ENCODE measurements around the gene SERPINA4. TPM values are rescaled to one million over a fixed set of nuclear protein-coding genes. Genes with fewer than 3 reads are reported as not detected.

Gene SERPINA4
- total RNA-seq, 1 donor from 2014 or later = not detected

DNA sequence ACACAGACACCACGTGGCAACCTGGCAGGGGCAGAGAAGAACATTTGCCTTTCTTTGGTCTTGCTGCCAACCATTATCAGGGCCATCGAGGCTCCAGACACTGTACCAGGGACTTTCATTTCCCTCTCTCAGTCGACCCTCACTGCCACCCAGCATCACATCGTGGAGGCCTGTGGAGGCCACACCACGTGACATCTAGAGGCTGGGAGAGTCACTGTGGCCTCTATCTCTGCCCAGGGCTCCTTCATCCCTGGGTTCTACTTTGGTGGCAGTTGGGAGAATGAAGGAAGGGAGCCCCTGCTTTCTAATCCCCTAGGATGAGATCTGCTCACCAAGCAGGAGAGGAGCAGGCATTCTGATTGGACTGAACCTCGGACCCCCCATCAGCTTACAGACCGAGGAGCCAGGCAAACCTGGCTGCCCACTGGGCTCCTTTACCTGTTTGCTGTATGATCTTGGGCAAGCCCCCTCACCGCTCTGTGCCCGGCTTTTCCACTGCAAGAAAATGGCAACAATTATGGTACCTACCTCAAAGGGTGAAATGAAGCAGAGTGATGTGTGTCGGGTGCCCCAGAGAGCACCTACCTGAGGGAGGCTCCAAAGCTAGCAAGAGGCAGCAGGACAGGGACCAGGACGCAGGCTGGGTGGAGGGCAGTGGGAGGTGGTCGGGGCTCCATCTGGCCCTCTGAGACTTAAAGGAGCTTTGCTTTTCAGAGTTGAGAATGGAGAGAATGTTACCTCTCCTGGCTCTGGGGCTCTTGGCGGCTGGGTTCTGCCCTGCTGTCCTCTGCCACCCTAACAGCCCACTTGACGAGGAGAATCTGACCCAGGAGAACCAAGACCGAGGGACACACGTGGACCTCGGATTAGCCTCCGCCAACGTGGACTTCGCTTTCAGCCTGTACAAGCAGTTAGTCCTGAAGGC is 52.7 kb downstream of the SERPINA4 start:
- TF ChIP-seq, protein P1, sequence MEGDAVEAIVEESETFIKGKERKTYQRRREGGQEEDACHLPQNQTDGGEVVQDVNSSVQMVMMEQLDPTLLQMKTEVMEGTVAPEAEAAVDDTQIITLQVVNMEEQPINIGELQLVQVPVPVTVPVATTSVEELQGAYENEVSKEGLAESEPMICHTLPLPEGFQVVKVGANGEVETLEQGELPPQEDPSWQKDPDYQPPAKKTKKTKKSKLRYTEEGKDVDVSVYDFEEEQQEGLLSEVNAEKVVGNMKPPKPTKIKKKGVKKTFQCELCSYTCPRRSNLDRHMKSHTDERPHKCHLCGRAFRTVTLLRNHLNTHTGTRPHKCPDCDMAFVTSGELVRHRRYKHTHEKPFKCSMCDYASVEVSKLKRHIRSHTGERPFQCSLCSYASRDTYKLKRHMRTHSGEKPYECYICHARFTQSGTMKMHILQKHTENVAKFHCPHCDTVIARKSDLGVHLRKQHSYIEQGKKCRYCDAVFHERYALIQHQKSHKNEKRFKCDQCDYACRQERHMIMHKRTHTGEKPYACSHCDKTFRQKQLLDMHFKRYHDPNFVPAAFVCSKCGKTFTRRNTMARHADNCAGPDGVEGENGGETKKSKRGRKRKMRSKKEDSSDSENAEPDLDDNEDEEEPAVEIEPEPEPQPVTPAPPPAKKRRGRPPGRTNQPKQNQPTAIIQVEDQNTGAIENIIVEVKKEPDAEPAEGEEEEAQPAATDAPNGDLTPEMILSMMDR (IDR thresholded peaks at IDR 0.05) = no peak
- TF ChIP-seq EZH2 (IDR thresholded peaks at IDR 0.05) = no peak
- no peak for TF ChIP-seq EZH2phosphoT487 (IDR thresholded peaks at IDR 0.05)
- no peaks in the 10 kb centered on the region for H3F3A ChIP-seq (ENCODE audit: low read depth)
- no peaks in the 10 kb centered on the region for H3K36me3 Mint-ChIP-seq
- no peak overlapping the region for H3K4me2 ChIP-seq
- peaks cover 14% of the 10 kb centered on the region for H3K4me1 Mint-ChIP-seq
- no peak overlapping the region for H3K27ac Mint-ChIP-seq
- no peak overlapping the region for H2AFZ ChIP-seq (replicated peaks)
- H3K27ac ChIP-seq = no peak overlapping the region
- no peaks in the 10 kb centered on the region for H3K36me3 ChIP-seq
- H3K4me3 Mint-ChIP-seq = no peak overlapping the region
- H3K9ac ChIP-seq = no peak overlapping the region
- no peaks in the 10 kb centered on the region for H3K79me2 ChIP-seq (ENCODE audit: low read depth)
- no peaks in the 10 kb centered on the region for H3K27me3 ChIP-seq
- H3K9me3 Mint-ChIP-seq = peaks cover 27% of the 10 kb centered on the region
- no peak overlapping the region for H3K4me3 ChIP-seq
- peaks cover 2% of the 10 kb centered on the region for H3K27me3 Mint-ChIP-seq (ENCODE audit: insufficient read depth, low read depth)
- no peaks in the 10 kb centered on the region for H3K9me3 ChIP-seq (ENCODE audit: low read depth)
- no peak for DNase-seq (ENCODE audit: low spot score)
- no peaks in the 10 kb centered on the region for H3K4me1 ChIP-seq
- H4K20me1 ChIP-seq (ENCODE audit: low read depth) = no peaks in the 10 kb centered on the region

DNA sequence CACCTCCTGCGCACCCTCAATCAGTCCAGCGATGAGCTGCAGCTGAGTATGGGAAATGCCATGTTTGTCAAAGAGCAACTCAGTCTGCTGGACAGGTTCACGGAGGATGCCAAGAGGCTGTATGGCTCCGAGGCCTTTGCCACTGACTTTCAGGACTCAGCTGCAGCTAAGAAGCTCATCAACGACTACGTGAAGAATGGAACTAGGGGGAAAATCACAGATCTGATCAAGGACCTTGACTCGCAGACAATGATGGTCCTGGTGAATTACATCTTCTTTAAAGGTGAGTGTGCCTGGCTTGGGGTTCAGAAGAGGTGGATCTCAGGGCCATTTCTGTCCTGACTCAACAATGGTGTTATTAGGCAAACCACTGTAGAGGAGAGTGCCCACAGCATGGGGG is 53.6 kb downstream of the SERPINA4 start:
- H3K4me1 Mint-ChIP-seq = peaks cover 14% of the 10 kb centered on the region

DNA sequence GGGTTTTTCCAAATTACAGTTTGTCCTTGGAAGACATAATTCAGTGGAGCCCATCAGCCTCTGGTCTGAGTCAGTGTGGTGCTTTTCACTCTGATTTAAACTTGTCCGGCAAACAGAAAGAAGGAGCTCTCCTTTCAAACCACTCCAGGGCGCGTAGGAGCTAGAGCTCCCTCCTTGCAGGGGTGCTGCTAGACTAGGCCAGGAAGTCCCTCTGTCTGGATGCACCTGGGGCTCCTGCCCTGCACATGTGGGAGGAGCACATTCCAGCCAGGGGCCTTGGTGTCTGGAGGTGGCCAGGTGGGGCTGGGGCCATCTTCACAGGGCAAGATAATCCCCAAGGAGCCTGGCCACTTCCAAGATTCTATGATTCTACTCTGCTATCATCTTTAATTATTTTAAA is 54.0 kb downstream of the SERPINA4 start:
- Histone ChIP-seq H3K27me3 (no peaks in the 10 kb centered on the region), H3K9me3 (ENCODE audit: low read depth) (no peaks in the 10 kb centered on the region), H3K27ac (no peak overlapping the region), H3K36me3 (no peaks in the 10 kb centered on the region), H3K79me2 (ENCODE audit: low read depth) (no peaks in the 10 kb centered on the region), H3K9ac (no peak overlapping the region), H3K4me1 (no peaks in the 10 kb centered on the region), H4K20me1 (ENCODE audit: low read depth) (no peaks in the 10 kb centered on the region), H3K4me3 (no peak overlapping the region), H3F3A (ENCODE audit: low read depth) (no peaks in the 10 kb centered on the region), H3K4me2 (no peak overlapping the region), H2AFZ (replicated peaks) (no peak overlapping the region)
- H3K27me3 Mint-ChIP-seq (ENCODE audit: insufficient read depth, low read depth) = peaks cover 3% of the 10 kb centered on the region
- no peak for DNase-seq (ENCODE audit: low spot score)
- no peaks in the 10 kb centered on the region for H3K36me3 Mint-ChIP-seq
- peaks cover 14% of the 10 kb centered on the region for H3K4me1 Mint-ChIP-seq
- no peak overlapping the region for H3K4me3 Mint-ChIP-seq
- TF ChIP-seq, protein P1 (IDR thresholded peaks at IDR 0.05) = no peak
- TF ChIP-seq EZH2 (IDR thresholded peaks at IDR 0.05) (no peak), EZH2phosphoT487 (IDR thresholded peaks at IDR 0.05) (no peak)
- no peak overlapping the region for H3K27ac Mint-ChIP-seq
- peaks cover 39% of the 10 kb centered on the region for H3K9me3 Mint-ChIP-seq

More for the DNA sequence above, 53.6 kb downstream of the SERPINA4 start:
- Histone ChIP-seq H3K9me3 (ENCODE audit: low read depth) (no peaks in the 10 kb centered on the region), H3K4me3 (no peak overlapping the region), H3K27me3 (no peaks in the 10 kb centered on the region), H4K20me1 (ENCODE audit: low read depth) (no peaks in the 10 kb centered on the region), H3K36me3 (no peaks in the 10 kb centered on the region), H3K9ac (no peak overlapping the region), H3F3A (ENCODE audit: low read depth) (no peaks in the 10 kb centered on the region), H3K79me2 (ENCODE audit: low read depth) (no peaks in the 10 kb centered on the region), H2AFZ (replicated peaks) (no peak overlapping the region), H3K27ac (no peak overlapping the region), H3K4me2 (no peak overlapping the region), H3K4me1 (no peaks in the 10 kb centered on the region)
- peaks cover 2% of the 10 kb centered on the region for H3K27me3 Mint-ChIP-seq (ENCODE audit: insufficient read depth, low read depth)
- DNase-seq (ENCODE audit: low spot score) = no peak
- no peak for TF ChIP-seq EZH2 (IDR thresholded peaks at IDR 0.05)
- H3K36me3 Mint-ChIP-seq = no peaks in the 10 kb centered on the region
- H3K9me3 Mint-ChIP-seq = peaks cover 35% of the 10 kb centered on the region
- no peak overlapping the region for H3K27ac Mint-ChIP-seq
- H3K4me3 Mint-ChIP-seq = no peak overlapping the region

Data from neural progenitor cell (in vitro differentiated cells).